Prostate gland (tissue), 2 donors: ENCODE data around the gene POLR2H. TPM values are rescaled to one million over a fixed set of nuclear protein-coding genes. Genes with fewer than 3 reads are reported as not detected.

Source experiments
- DNase-seq: peaks from one replicate; pipeline ENCODE4 v3.0.0-alpha.2; 2019; ENCODE audit warnings: low spot score
- H3K27ac ChIP-seq, 2 donors: fragments of 200-600 bp; sonication (generic); 2 replicates each; pipeline ENCODE4 v1.5.1; 2017 to 2019
- H3K27me3 ChIP-seq: fragments of 200-600 bp; sonication (generic); replicated peaks from 2 replicates; pipeline ENCODE4 v1.5.1; 2019; ENCODE audit not compliant: insufficient read depth
- H3K36me3 ChIP-seq, 2 donors: fragments of 200-600 bp; sonication (generic); 1 replicate in 1 of 2; 2 replicates in 1 of 2; pipeline versions ENCODE4 v1.5.1 to v1.8.1; 2017 to 2019
- H3K4me1 ChIP-seq: fragments of 200-600 bp; sonication (generic); replicated peaks from 2 replicates; pipeline ENCODE4 v1.5.1; 2019
- H3K4me3 ChIP-seq, 2 donors: fragments of 200-600 bp; sonication (generic); 2 replicates each; pipeline ENCODE4 v1.5.1; 2017 to 2019
- H3K9me3 ChIP-seq: fragments of 200-600 bp; sonication (generic); 2 replicates; pipeline ENCODE4 v1.5.1; 2017
- CTCF ChIP-seq, 4 experiments: fragments of 200-600 bp in 2 of 4; fragments of 450-650 bp in 2 of 4; sonication (generic) in 2 of 4; IDR thresholded peaks; 1 replicate in 3 of 4; 2 replicates in 1 of 4; pipeline ENCODE4 v1.5.1; 2016 to 2019; ENCODE audit warnings: antibody characterized with exemption in 4 of 4, mild to moderate bottlenecking in 2 of 4, moderate library complexity in 2 of 4
- POLR2A ChIP-seq: fragments of 450-650 bp; IDR thresholded peaks from one replicate; pipeline ENCODE4 v1.6.1; 2016; ENCODE audit warnings: antibody characterized with exemption, mild to moderate bottlenecking
- POLR2AphosphoS5 ChIP-seq: sonication (generic); formaldehyde crosslinking; IDR thresholded peaks from one replicate; pipeline ENCODE4 v1.6.1; 2017; ENCODE audit warnings: antibody characterized with exemption
- WGBS: methylation state at CpG from one replicate; pipeline ENCODE4 v1.1.5; 2018; 5-methylcytosine and 5-hydroxymethylcytosine counted together
- intact Hi-C: fragments of 100-400 bp; cut with DNase I; formaldehyde crosslinking; loops from one replicate; pipeline ENCODE4 v1.14.2; 2022
- total RNA-seq, 2 donors: library from RNA; depleted of rRNA; stranded (reverse); fragments of >200 nt; gene quantifications; one replicate each; pipeline ENCODE4 v1.1.0, GENCODE V29; 2016

Gene POLR2H
- total RNA-seq, 2 donors from 2014 or later, result 62.7 to 89.2 TPM

GRCh38 chr3:184386047-184386806 is 24.7 kb downstream of the POLR2H start:
- H3K9me3 ChIP-seq, result no peaks in the 10 kb centered on the region
- no peaks in the 10 kb centered on the region for H3K4me1 ChIP-seq
- 71% methylated on average over 10 of the region's 37 CpGs for WGBS
- H3K4me3 ChIP-seq, result no peak overlapping the region
- intact Hi-C loops, result no loop called here
- no peaks in the 10 kb centered on the region for H3K36me3 ChIP-seq
- no peak overlapping the region for H3K27ac ChIP-seq
- TF ChIP-seq POLR2A (no peak), POLR2AphosphoS5 (no peak), CTCF (IDR thresholded peaks at IDR 0.05) (no peak)
- H3K27me3 ChIP-seq, result no peaks in the 10 kb centered on the region
- DNase-seq, result no peak

GRCh38 chr3:184387174-184387714 is 25.7 kb downstream of the POLR2H start:
- H3K4me3 ChIP-seq, result no peak overlapping the region
- no peak for TF ChIP-seq POLR2A
- intact Hi-C loops, result no loop called here
- no peaks in the 10 kb centered on the region for H3K36me3 ChIP-seq
- WGBS, result 92% methylated on average over 12 of the region's 12 CpGs
- no peak for DNase-seq
- no peaks in the 10 kb centered on the region for H3K27me3 ChIP-seq
- no peaks in the 10 kb centered on the region for H3K4me1 ChIP-seq
- H3K27ac ChIP-seq, result no peak overlapping the region
- H3K9me3 ChIP-seq, result no peaks in the 10 kb centered on the region

- H3K4me3 ChIP-seq, result no peak overlapping the region
- intact Hi-C loops, result no loop called here
- no peaks in the 10 kb centered on the region for H3K9me3 ChIP-seq
- no peak for DNase-seq
- no peaks in the 10 kb centered on the region for H3K27me3 ChIP-seq
- H3K4me1 ChIP-seq, result no peaks in the 10 kb centered on the region
- no peaks in the 10 kb centered on the region for H3K36me3 ChIP-seq
- no peak for TF ChIP-seq POLR2AphosphoS5
- no peak for TF ChIP-seq POLR2A
- no peak for TF ChIP-seq CTCF (IDR thresholded peaks at IDR 0.05)
- H3K27ac ChIP-seq, result no peak overlapping the region
- 75% methylated on average over 8 of the region's 8 CpGs for WGBS
Measured at GRCh38 chr3:184388164-184388935, 26.8 kb downstream of the POLR2H start.

GRCh38 chr3:184388936-184389230 is 27.4 kb downstream of the POLR2H start:
- no peak overlapping the region for H3K4me3 ChIP-seq
- H3K27me3 ChIP-seq, result no peaks in the 10 kb centered on the region
- no peak for TF ChIP-seq POLR2AphosphoS5
- no peak for TF ChIP-seq CTCF (IDR thresholded peaks at IDR 0.05)
- no peak for TF ChIP-seq POLR2A
- intact Hi-C loops, result no loop called here
- H3K36me3 ChIP-seq, result no peaks in the 10 kb centered on the region
- no peaks in the 10 kb centered on the region for H3K4me1 ChIP-seq
- WGBS, result 83% methylated on average over 8 of the region's 8 CpGs
- H3K27ac ChIP-seq, result no peak overlapping the region
- H3K9me3 ChIP-seq, result no peaks in the 10 kb centered on the region
- DNase-seq, result no peak

GRCh38 chr3:184389384-184389783 is 27.9 kb downstream of the POLR2H start:
- TF ChIP-seq CTCF (IDR thresholded peaks at IDR 0.05) (no peak), POLR2A (no peak), POLR2AphosphoS5 (no peak)
- Histone ChIP-seq H3K4me3 (no peak overlapping the region), H3K36me3 (no peaks in the 10 kb centered on the region), H3K27ac (no peak overlapping the region), H3K9me3 (no peaks in the 10 kb centered on the region), H3K4me1 (no peaks in the 10 kb centered on the region), H3K27me3 (no peaks in the 10 kb centered on the region)
- no peak for DNase-seq
- intact Hi-C loops, result no loop called here
- WGBS, result 70% methylated on average over 5 of the region's 5 CpGs
